ENCODE data around the gene MDM2.
"Not testable (repeated sequence)": the region's sequence is repeated elsewhere in the genome, so short reads cannot be mapped to it uniquely, and the experiment has no call there.

MDM2 gene

GRCh38 chr12:68831751-68832503 is 23.9 kb downstream of the MDM2 start:
- no peak for DNase-seq

DNA sequence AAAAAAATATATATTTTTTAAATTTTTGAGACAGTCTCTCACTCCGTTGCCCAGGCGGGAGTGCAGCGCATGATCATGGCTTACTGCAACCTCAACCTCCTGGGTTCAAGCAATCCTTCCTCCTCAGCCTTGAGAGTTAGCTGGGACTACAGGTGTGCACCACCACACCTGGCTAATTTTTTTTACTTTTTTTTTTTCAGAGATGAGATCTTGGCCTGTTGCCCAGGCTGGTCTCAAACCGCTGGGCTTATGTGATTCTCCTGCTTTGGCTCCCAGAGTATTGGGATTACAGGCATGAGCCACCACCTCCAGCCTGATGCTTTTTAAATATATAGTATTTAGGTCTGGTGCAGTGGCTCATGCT is 24.5 kb downstream of the MDM2 start:
- DNase-seq: no peak

DNA sequence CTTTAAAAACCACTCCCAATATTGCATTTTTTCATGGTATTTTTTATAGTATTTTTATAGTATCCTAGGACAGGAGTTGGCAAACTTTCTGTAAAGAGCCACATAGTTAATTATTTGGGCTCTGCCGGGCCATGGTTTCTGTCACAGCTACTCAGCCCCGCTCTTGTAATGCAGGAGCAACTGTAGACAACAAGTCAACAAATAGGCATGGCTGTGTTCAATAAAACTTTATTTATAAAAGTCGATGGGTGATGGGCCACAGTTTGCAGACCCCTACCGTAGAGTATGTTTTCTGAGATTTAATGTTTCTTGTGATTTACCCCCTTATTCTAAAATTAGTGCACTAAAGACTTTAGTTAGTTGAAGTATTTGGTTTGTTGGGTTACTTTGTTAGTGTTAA is 25.5 kb downstream of the MDM2 start:
- no peak for DNase-seq

- DNase-seq: no peak
Observed at GRCh38 chr12:68835333-68835908, 27.4 kb downstream of the MDM2 start.

- no peak for DNase-seq
Observed at GRCh38 chr12:68837215-68837614, 29.2 kb downstream of the MDM2 start.

DNA sequence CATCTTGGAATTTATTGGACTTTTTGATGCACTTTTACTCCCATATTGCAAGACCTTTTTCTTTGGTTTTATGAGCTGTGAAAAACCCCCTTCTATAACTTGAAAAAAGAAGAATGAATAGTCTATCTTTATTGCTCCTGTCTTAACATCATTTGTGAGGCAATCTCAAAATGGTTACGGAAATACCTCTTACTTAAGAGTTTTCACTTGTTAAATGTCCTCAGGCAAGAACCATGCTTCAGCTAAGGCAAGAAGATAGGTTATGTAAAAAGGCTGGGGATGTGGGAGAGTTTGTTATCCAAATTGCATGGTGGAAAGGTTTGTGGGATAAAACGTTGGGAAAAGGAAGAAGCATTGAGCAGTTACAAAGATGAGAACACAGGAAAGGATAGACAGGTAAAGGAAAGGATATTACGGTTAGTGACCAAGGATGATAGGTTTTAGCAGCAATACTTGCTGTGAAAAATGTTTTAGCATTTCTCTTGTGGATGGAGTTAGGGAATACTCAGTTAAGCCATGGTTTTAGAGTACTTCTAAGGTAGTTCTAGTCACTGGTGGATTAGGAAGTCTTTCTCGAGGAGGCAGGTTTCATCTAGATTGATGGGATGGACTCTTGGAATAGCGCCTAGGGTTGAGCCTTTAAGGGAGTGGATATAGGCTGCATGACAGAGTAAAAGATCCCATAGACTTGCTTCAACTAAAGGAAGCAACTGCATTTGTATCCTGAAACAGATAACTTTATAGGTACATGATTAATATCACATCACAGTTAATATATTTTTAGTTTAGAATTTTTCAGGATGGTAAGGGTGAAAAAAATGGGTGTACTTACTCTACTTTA is 30.3 kb downstream of the MDM2 start:
- no peak for DNase-seq

GRCh38 chr12:68839183-68840147 is 31.5 kb downstream of the MDM2 start:
- DNase-seq: no peak

DNA sequence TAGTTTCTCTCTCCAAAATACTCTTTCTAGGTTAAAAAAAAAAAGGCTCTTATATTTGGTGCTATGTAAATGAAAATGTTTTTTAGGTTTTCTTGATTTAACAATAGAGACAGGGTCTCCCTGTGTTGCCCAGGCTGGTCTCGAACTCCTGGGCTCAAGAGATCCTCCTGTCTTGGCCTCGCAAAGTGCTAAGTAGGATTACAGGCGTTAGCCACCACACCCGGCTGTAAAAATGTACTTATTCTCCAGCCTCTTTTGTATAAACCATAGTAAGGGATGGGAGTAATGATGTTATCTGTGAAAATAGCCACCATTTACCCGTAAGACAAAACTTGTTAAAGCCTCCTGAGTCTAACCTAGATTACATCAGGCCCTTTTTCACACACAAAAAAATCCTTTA is 33.2 kb downstream of the MDM2 start:
- DNase-seq: not testable (repeated sequence)

DNA sequence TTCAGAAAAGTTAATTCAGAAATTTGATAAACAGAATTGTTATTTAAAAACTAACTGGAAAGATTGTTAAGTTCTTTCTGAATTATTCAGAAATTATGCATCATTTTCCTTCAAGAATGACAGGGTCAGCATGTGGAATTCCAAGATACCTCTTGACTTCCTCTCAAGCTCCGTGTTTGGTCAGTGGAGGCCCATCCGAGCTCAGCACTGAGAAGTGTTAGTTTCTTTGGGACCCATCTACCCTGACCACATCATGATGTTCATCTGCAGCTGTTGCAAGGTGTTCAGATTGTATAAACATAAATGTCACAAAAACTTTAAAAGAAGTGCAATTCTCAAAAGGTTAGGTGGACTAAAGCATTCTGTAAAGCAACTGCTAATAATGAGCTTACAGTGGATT is 33.7 kb downstream of the MDM2 start:
- DNase-seq: no peak

- no peak for DNase-seq
Observed at GRCh38 chr12:68842123-68842522, 34.1 kb downstream of the MDM2 start.

DNA sequence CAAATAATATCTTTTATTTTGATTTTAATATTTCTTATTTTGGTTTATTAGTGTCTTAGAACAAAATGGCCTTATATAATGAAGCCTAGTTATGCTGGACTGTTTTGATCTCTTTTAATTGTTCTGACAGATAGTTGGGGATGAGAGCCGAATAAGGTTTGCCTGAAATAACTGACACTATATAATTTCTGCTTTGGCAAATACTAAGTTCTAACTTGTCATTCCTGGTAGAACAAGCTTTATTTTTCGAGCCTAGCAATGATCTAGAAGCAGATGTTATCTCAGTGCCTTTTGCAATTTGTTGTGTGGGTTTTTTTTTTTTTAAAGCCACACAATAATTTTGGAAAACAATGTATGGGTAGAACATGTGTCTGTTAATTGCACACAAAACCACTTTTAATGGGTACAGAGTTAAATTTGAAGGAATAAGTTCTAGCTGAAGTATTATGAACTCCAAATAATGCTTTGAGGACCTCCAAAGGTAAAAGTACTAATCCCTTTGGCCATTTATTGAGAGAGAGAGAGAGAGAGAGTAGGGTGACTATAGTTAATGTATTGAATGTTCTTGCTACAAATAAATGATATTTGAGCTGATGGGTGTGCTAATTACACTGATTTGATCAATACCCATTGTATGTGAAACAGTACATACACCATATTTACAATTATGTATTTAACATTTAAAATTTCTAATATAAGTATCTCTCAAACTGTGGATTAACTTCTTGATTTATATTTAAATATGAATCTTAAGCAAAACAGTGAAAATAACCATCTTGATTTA is 35.0 kb downstream of the MDM2 start:
- no peak for DNase-seq

GRCh38 chr12:68844318-68844745 is 36.4 kb downstream of the MDM2 start:
- DNase-seq: no peak

GRCh38 chr12:68844788-68845695 is 37.1 kb downstream of the MDM2 start:
- no peak for DNase-seq

DNA sequence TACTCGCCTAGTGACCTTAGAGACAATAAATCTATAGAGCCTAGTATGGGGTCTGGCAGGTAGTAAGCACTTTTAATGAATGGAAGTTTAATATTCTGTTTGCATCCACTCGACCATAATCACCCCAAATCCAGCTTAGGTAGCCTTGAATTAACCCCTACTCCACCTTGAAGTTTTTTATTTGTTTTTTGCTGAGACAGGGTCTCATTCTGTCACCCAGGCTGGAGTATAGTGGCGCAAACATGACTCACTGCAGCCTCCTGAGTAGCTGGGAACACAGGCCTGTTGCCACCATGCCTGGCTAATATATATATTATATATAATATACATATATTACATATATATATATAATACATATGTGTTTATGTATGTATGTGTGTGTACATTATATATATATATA is 38.8 kb downstream of the MDM2 start:
- no peak for DNase-seq

DNA sequence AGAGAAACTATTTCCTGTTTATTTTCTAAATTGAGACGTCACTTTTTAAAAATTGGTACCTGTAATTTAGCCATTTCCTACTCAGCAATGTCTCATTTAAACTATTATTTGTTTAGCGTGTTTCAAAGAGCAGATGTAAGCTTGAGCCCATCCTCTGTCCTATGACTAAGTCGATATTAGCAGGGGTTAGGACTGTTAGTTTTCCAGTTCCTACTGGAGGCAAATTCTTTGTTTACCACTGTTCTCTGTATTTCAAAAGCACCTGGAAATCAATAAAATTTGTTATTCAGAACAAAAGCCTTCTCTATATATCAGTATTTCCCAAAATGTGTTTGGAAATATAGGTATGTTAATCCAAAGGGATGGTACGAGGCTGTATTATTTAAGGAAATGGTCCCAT is 42.4 kb downstream of the MDM2 start:
- no peak for DNase-seq

- no peak for DNase-seq
Observed at GRCh38 chr12:68851592-68852306, 43.8 kb downstream of the MDM2 start.

DNA sequence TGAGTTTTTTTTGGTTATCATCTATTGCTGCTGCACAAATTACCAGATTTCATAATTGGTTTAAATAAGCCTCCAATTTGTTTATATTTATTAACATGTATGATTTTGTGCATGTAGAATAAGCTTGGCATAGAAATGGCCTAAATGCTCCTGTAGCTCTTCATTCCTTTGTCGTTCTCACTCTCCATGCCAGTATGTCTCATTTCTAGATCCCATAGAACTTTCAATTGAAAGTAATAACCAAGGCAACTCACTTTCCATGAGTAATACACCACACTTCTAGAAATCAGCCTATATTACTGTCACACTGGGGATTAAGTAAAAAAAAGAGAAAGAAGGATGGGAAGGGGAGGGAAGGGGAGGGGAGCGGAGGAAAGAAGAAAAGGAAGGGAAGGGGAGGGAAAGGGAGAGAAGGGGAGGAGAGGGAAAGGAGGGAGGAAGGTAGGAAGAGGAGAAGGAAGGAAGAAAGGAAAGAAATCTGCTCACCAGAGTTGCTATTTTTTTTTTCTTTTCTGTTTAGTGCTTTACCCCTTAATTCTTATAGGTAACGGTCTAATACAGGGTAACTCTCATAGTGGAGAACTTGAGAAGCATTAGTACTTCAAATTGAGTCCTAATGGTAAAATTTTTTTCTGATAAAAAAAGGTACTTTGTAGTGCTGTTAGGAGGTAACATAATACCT is 45.6 kb downstream of the MDM2 start:
- DNase-seq: no peak

GRCh38 chr12:68854078-68854468 is 46.1 kb downstream of the MDM2 start:
- no peak for DNase-seq

GRCh38 chr12:68854554-68854953 is 46.6 kb downstream of the MDM2 start:
- no peak for DNase-seq

DNA sequence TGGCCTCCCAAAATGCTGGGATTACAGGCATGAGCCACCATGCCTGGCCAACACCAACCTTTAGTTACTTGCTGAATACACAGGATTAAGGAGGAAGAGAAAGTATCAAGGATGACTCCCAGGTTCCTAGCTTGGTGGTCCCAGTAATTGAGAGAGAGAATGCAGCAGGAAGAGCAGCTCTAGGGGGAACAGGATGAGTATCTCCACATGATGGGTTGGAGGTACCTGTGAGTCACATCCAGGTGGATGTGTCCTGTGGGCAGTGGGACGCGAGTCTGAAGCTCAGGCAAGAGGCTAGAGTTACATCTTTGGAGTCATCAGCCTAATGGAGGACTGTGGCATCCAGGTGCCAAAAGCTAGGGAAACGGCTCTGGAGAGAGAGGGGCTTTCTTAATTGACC is 47.1 kb downstream of the MDM2 start:
- DNase-seq: no peak
